Osteoblast (primary cell): ENCODE results near the gene ANKRA2. TPM values are rescaled to one million over a fixed set of nuclear protein-coding genes. Genes with fewer than 3 reads are reported as not detected.

Experiments
- DNase-seq: peaks from one replicate; pipeline ENCODE4 v3.0.0; 2011; ENCODE audit warnings: low spot score, mixed read lengths; ENCODE audit not compliant: insufficient read length; ENCODE audit errors: missing footprints
- H2AFZ ChIP-seq: 2 replicates; pipeline ENCODE4 v1.6.0; 2011; ENCODE audit warnings: mild to moderate bottlenecking, low read length
- H3K27ac ChIP-seq: 2 replicates; pipeline ENCODE4 v1.5.1; 2011; ENCODE audit warnings: mild to moderate bottlenecking, low read depth, low read length, moderate library complexity
- H3K27me3 ChIP-seq: 2 replicates; pipeline ENCODE4 v1.6.0; 2012; ENCODE audit warnings: mild to moderate bottlenecking, control low read depth, inconsistent platforms, low read length, moderate library complexity; ENCODE audit not compliant: insufficient read depth
- H3K36me3 ChIP-seq: 2 replicates; pipeline ENCODE4 v1.5.1; 2011; ENCODE audit warnings: mild to moderate bottlenecking, low read length, control low read depth, moderate library complexity; ENCODE audit not compliant: insufficient read depth
- H3K4me1 ChIP-seq: 2 replicates; pipeline ENCODE4 v1.5.1; 2011; ENCODE audit warnings: mild to moderate bottlenecking, low read length, control low read depth, moderate library complexity; ENCODE audit not compliant: insufficient read depth
- H3K4me2 ChIP-seq: 2 replicates; pipeline ENCODE4 v1.6.0; 2011; ENCODE audit warnings: mild to moderate bottlenecking, low read length; ENCODE audit not compliant: insufficient read depth
- H3K4me3 ChIP-seq: fragments of 200-600 bp; sonication (generic); 3 replicates; pipeline ENCODE4 v1.5.1; 2012; ENCODE audit warnings: mild to moderate bottlenecking, low read length, inconsistent platforms; ENCODE audit not compliant: insufficient read depth
- H3K79me2 ChIP-seq: 2 replicates; pipeline ENCODE4 v1.6.0; 2012; ENCODE audit warnings: mild to moderate bottlenecking, low read length, control low read depth, inconsistent platforms; ENCODE audit not compliant: insufficient read depth
- H3K9me3 ChIP-seq: 2 replicates; pipeline ENCODE4 v1.5.1; 2011; ENCODE audit warnings: low read depth, low read length, control low read depth
- H4K20me1 ChIP-seq: 2 replicates; pipeline ENCODE4 v1.6.0; 2012; ENCODE audit warnings: mild to moderate bottlenecking, low read length, control low read depth; ENCODE audit not compliant: insufficient read depth
- CTCF ChIP-seq: IDR thresholded peaks from 2 replicates; pipeline ENCODE4 v1.5.1; 2011; ENCODE audit warnings: mild to moderate bottlenecking, low read depth, low read length, moderate library complexity; ENCODE audit errors: extremely low read depth
- total RNA-seq: library from RNA; depleted of rRNA; stranded (reverse); fragments of >200 nt; gene quantifications from 2 replicates; pipeline ENCODE4 v1.2.3, GENCODE V29; 2012

ANKRA2 gene
- total RNA-seq, 1 donor = 25.3 TPM

DNA sequence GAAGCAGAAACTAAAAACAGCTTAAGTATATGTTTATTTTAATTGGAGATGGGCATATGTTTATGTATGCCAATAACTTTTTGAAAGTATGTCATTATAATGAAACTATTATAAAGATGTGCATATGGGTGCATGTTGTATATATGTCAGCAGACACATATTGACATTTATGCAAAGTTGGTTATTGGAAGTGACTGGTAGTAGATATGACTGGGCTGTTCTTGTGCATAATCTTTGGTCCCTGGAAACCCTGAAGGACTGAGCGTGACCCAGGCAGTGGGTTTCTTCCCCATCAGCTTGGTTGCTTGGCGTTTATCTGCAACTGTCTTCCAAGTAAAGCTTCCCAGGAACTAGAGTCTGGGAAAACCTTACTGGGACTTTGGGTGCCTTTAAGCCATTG lies 25.7 kb downstream of the ANKRA2 start:
- Histone ChIP-seq H3K4me1 (no peaks in the 10 kb centered on the region), H3K9me3 (no peaks in the 10 kb centered on the region), H3K27ac (no peak overlapping the region), H4K20me1 (no peaks in the 10 kb centered on the region), H3K79me2 (no peaks in the 10 kb centered on the region), H3K36me3 (no peaks in the 10 kb centered on the region), H3K27me3 (peaks cover 3% of the 10 kb centered on the region), H2AFZ (no peak overlapping the region), H3K4me3 (no peak overlapping the region), H3K4me2 (no peak overlapping the region)
- no peak for DNase-seq
- no peak for TF ChIP-seq CTCF

GRCh38 chr5:73534971-73535370 lies 30.5 kb downstream of the ANKRA2 start:
- no peak for DNase-seq

GRCh38 chr5:73534011-73534644 lies 31.3 kb downstream of the ANKRA2 start:
- Histone ChIP-seq H2AFZ (no peak overlapping the region), H3K27me3 (peaks cover 3% of the 10 kb centered on the region), H3K4me3 (no peak overlapping the region), H3K27ac (no peak overlapping the region), H3K79me2 (no peaks in the 10 kb centered on the region), H3K36me3 (no peaks in the 10 kb centered on the region), H3K4me2 (no peak overlapping the region), H3K4me1 (peaks cover 7% of the 10 kb centered on the region), H3K9me3 (no peaks in the 10 kb centered on the region), H4K20me1 (no peaks in the 10 kb centered on the region)
- DNase-seq = no peak
- TF ChIP-seq CTCF = no peak

More at GRCh38 chr5:73534971-73535370, 30.5 kb downstream of the ANKRA2 start:
- peaks cover 3% of the 10 kb centered on the region for H3K27me3 ChIP-seq
- no peaks in the 10 kb centered on the region for H3K36me3 ChIP-seq
- no peak for TF ChIP-seq CTCF
- no peak overlapping the region for H3K27ac ChIP-seq
- peaks cover 7% of the 10 kb centered on the region for H3K4me1 ChIP-seq
- H2AFZ ChIP-seq = no peak overlapping the region
- H4K20me1 ChIP-seq = no peaks in the 10 kb centered on the region
- H3K9me3 ChIP-seq = no peaks in the 10 kb centered on the region
- H3K4me3 ChIP-seq = no peak overlapping the region
- H3K79me2 ChIP-seq = no peaks in the 10 kb centered on the region
- no peak overlapping the region for H3K4me2 ChIP-seq

GRCh38 chr5:73532195-73532594 lies 33.2 kb downstream of the ANKRA2 start:
- Histone ChIP-seq H4K20me1 (no peaks in the 10 kb centered on the region), H3K27ac (no peak overlapping the region), H2AFZ (no peak overlapping the region), H3K4me1 (peaks cover 7% of the 10 kb centered on the region), H3K4me2 (no peak overlapping the region), H3K4me3 (no peak overlapping the region), H3K79me2 (no peaks in the 10 kb centered on the region), H3K27me3 (peaks cover 3% of the 10 kb centered on the region), H3K9me3 (no peaks in the 10 kb centered on the region), H3K36me3 (no peaks in the 10 kb centered on the region)
- TF ChIP-seq CTCF = no peak
- no peak for DNase-seq
